ENCODE measurements around the gene AMBP. TPM values are rescaled to one million over a fixed set of nuclear protein-coding genes. Genes with fewer than 3 reads are reported as not detected.

Gene AMBP
- total RNA-seq, 1 experiment from 2014 or later, result not detected

DNA sequence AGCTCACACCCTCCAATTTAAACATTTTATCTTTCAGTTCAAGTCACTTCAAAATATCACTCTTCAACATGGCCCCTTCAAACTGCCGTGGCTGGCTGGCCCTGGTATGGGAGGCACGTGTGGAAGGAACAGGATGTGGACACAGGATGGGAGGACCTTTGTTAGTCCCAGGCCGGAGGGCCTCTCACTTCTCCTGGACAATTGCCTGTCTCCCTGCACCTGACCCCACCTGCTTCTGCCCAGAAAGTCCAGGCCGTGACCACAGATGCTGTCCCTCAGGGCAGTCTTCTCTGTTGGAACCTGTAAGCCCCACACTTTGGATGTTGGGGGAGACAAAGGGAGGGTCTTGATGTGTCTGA, 19.4 kb downstream of the AMBP start:
- H3K27ac ChIP-seq (ENCODE audit: low read depth, low read length, poor library complexity, severe bottlenecking), result no peak overlapping the region
- ChIA-PET CTCF (interaction anchor here (0.8 kb wide), 1 partner anchor 24 kb away, joined by 4 read pairs; no protein-coding TSS in a partner anchor), POLR2A (ENCODE audit: low non-redundant PET) (no interaction called here)
- H3K9me3 ChIP-seq (ENCODE audit: low read depth, low read length, poor library complexity, severe bottlenecking), result no peaks in the 10 kb centered on the region
- no TSS peak for BruUV-seq (replicated peaks)
- no peaks in the 10 kb centered on the region for H3K4me1 ChIP-seq (ENCODE audit: insufficient read depth, low read length, poor library complexity, severe bottlenecking)
- no peak for DNase-seq (ENCODE audit: low spot score)
- no peak overlapping the region for H3K4me3 ChIP-seq (ENCODE audit: low read depth, low read length, poor library complexity, severe bottlenecking)
- TF ChIP-seq EZH2 (IDR thresholded peaks at IDR 0.05; ENCODE audit: borderline replicate concordance, low read depth, low read length, poor library complexity, severe bottlenecking), result no peak
- TF ChIP-seq, protein P1, sequence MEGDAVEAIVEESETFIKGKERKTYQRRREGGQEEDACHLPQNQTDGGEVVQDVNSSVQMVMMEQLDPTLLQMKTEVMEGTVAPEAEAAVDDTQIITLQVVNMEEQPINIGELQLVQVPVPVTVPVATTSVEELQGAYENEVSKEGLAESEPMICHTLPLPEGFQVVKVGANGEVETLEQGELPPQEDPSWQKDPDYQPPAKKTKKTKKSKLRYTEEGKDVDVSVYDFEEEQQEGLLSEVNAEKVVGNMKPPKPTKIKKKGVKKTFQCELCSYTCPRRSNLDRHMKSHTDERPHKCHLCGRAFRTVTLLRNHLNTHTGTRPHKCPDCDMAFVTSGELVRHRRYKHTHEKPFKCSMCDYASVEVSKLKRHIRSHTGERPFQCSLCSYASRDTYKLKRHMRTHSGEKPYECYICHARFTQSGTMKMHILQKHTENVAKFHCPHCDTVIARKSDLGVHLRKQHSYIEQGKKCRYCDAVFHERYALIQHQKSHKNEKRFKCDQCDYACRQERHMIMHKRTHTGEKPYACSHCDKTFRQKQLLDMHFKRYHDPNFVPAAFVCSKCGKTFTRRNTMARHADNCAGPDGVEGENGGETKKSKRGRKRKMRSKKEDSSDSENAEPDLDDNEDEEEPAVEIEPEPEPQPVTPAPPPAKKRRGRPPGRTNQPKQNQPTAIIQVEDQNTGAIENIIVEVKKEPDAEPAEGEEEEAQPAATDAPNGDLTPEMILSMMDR (conservative IDR thresholded peaks at IDR 0.05; ENCODE audit: low read depth, low read length), result no peak
- no peaks in the 10 kb centered on the region for H3K27me3 ChIP-seq (replicated peaks; ENCODE audit: insufficient read depth, low read depth, low read length, poor library complexity)
- intact Hi-C loops (cut with micrococcal nuclease; ENCODE audit: unreplicated experiment), result no loop called here
- no peaks in the 10 kb centered on the region for H3K36me3 ChIP-seq (ENCODE audit: insufficient read depth, low read length, poor library complexity, severe bottlenecking)

DNA sequence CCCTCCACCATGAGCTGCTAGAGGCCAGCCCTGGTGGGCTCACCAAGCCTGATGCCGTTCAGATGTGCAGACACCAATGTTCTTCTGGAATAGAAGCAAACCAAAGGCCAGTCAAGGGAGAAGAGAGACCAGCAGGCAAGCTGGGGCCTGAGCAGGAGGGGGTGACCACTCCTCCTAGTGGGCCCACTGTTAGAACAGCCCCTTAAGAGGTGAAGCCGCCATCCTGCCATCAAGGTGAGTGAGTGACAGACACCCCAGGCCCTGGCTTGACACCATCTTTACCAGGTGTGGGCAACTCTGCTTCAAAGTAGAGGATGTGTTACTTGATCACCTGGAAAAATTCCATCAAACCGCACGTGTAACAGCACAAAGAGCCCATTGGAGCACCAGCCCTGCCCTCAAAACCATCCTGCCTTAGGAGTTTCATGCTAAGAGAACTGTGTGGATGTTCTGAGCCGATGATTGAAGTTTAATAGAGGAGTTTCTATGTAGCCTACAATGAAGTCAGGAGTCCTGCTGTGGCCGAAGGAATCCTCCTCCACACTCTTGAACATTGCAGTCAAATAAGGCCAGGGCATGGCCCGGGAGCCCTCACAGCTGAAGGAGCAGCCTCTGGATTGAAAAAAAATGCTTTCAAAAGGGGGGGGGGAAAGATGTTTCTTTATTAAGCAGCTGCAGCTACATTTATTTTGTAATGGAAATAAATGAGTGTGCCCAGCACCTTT, 20.8 kb downstream of the AMBP start:
- BruUV-seq (replicated peaks), result no TSS peak
- ChIA-PET CTCF (interaction anchor here (0.7 kb wide), 1 partner anchor 123 kb away, joined by 3 read pairs; no protein-coding TSS in a partner anchor), POLR2A (ENCODE audit: low non-redundant PET) (no interaction called here)
- no peaks in the 10 kb centered on the region for H3K36me3 ChIP-seq (ENCODE audit: insufficient read depth, low read length, poor library complexity, severe bottlenecking)
- H3K27ac ChIP-seq (ENCODE audit: low read depth, low read length, poor library complexity, severe bottlenecking), result no peak overlapping the region
- no peaks in the 10 kb centered on the region for H3K4me1 ChIP-seq (ENCODE audit: insufficient read depth, low read length, poor library complexity, severe bottlenecking)
- no peak for DNase-seq (ENCODE audit: low spot score)
- no peaks in the 10 kb centered on the region for H3K27me3 ChIP-seq (replicated peaks; ENCODE audit: insufficient read depth, low read depth, low read length, poor library complexity)
- no peak overlapping the region for H3K4me3 ChIP-seq (ENCODE audit: low read depth, low read length, poor library complexity, severe bottlenecking)
- intact Hi-C loops (cut with micrococcal nuclease; ENCODE audit: unreplicated experiment), result no loop called here
- H3K9me3 ChIP-seq (ENCODE audit: low read depth, low read length, poor library complexity, severe bottlenecking), result no peaks in the 10 kb centered on the region
- TF ChIP-seq EZH2 (IDR thresholded peaks at IDR 0.05; ENCODE audit: borderline replicate concordance, low read depth, low read length, poor library complexity, severe bottlenecking), result no peak
- TF ChIP-seq, protein P1 (conservative IDR thresholded peaks at IDR 0.05; ENCODE audit: low read depth, low read length), result no peak

DNA sequence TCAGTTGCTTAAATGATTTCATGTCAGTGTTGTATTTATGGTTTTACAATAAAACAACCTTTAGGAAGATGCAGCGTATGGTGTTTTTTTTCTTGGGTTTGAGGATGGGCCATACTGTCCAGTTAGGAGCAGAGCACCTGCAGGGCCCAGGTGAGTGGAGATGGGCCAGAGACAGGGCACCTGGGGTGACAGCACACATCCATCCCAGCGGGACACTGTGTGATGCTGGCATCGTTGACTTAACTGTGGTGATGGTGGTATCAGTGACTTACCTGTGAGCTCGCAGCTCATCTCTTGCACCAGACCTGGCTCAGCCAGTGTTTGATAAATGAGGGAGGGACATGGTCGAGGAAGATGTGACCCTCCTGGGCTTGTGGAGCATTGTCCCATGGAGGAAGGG, 21.6 kb downstream of the AMBP start:
- Histone ChIP-seq H3K4me3 (ENCODE audit: low read depth, low read length, poor library complexity, severe bottlenecking) (no peak overlapping the region), H3K4me1 (ENCODE audit: insufficient read depth, low read length, poor library complexity, severe bottlenecking) (no peaks in the 10 kb centered on the region), H3K27ac (ENCODE audit: low read depth, low read length, poor library complexity, severe bottlenecking) (no peak overlapping the region), H3K27me3 (replicated peaks; ENCODE audit: insufficient read depth, low read depth, low read length, poor library complexity) (no peaks in the 10 kb centered on the region), H3K9me3 (ENCODE audit: low read depth, low read length, poor library complexity, severe bottlenecking) (no peaks in the 10 kb centered on the region), H3K36me3 (ENCODE audit: insufficient read depth, low read length, poor library complexity, severe bottlenecking) (no peaks in the 10 kb centered on the region)
- CTCF ChIA-PET, result no interaction called here
- no peak for DNase-seq (ENCODE audit: low spot score)
- intact Hi-C loops (cut with micrococcal nuclease; ENCODE audit: unreplicated experiment), result no loop called here
- TF ChIP-seq, protein P1 (conservative IDR thresholded peaks at IDR 0.05; ENCODE audit: low read depth, low read length), result no peak
- no peak for TF ChIP-seq EZH2 (IDR thresholded peaks at IDR 0.05; ENCODE audit: borderline replicate concordance, low read depth, low read length, poor library complexity, severe bottlenecking)
- no TSS peak for BruUV-seq (replicated peaks)
- POLR2A ChIA-PET (ENCODE audit: low non-redundant PET), result no interaction called here

All from A673 (cell line).